Cortex of kidney (tissue), 1 donor: Measurements from ENCODE around the gene HK1.
"Not testable (repeated sequence)": the region's sequence is repeated elsewhere in the genome, so short reads cannot be mapped to it uniquely, and the experiment has no call there.

Source experiments
- DNase-seq: peaks from one replicate; lab custom pipeline; 2025; lab: John Stamatoyannopoulos, UW

The HK1 gene

GRCh38 chr10:69311309-69311708, 33.0 kb downstream of the HK1 start:
- DNase-seq, result no peak

GRCh38 chr10:69312528-69312927, 34.2 kb downstream of the HK1 start:
- DNase-seq, result no peak

- DNase-seq, result no peak
Observed at GRCh38 chr10:69315100-69315542, 36.8 kb downstream of the HK1 start.

GRCh38 chr10:69315610-69316312, 37.5 kb downstream of the HK1 start:
- no peak for DNase-seq

- DNase-seq, result no peak
Observed at GRCh38 chr10:69316313-69317059, 38.2 kb downstream of the HK1 start.

- no peak for DNase-seq
Observed at GRCh38 chr10:69317175-69317604, 38.9 kb downstream of the HK1 start.

- no peak for DNase-seq
Observed at GRCh38 chr10:69317626-69318105, 39.4 kb downstream of the HK1 start.

GRCh38 chr10:69318106-69318866, 40.0 kb downstream of the HK1 start:
- no peak for DNase-seq

GRCh38 chr10:69318867-69319727, 40.8 kb downstream of the HK1 start:
- no peak for DNase-seq

GRCh38 chr10:69319841-69320316, 41.6 kb downstream of the HK1 start:
- DNase-seq, result no peak

GRCh38 chr10:69320521-69320920, 42.2 kb downstream of the HK1 start:
- DNase-seq, result no peak

- no peak for DNase-seq
Observed at GRCh38 chr10:69321039-69321715, 42.9 kb downstream of the HK1 start.

- DNase-seq, result no peak
Observed at GRCh38 chr10:69321865-69322264, 43.6 kb downstream of the HK1 start.

- not testable (repeated sequence) for DNase-seq
Observed at GRCh38 chr10:69322346-69322745, 44.0 kb downstream of the HK1 start.

- DNase-seq, result no peak
Observed at GRCh38 chr10:69323622-69324021, 45.3 kb downstream of the HK1 start.

- no peak for DNase-seq
Observed at GRCh38 chr10:69324583-69324982, 46.3 kb downstream of the HK1 start.

- DNase-seq, result not testable (repeated sequence)
Observed at GRCh38 chr10:69325637-69326523, 47.6 kb downstream of the HK1 start.

GRCh38 chr10:69326692-69327091, 48.4 kb downstream of the HK1 start:
- no peak for DNase-seq

GRCh38 chr10:69327463-69328379, 49.4 kb downstream of the HK1 start:
- no peak for DNase-seq
